Loucy (cell line): ENCODE measurements around the gene MYL6.

ENCODE experiments used
- H2AFZ ChIP-seq: fragments of 200-600 bp; sonication (generic); 2 replicates; pipeline ENCODE4 v1.6.0; 2016; ENCODE audit warnings: antibody characterized with exemption, mild to moderate bottlenecking, low read length, moderate library complexity
- H3F3A ChIP-seq: fragments of 200-600 bp; 2 replicates; pipeline ENCODE4 v1.6.0; 2016; ENCODE audit warnings: antibody characterized with exemption, low read depth, mild to moderate bottlenecking
- H3K27me3 ChIP-seq: fragments of 200-600 bp; sonication (generic); 2 replicates; pipeline ENCODE4 v1.6.1; 2014; ENCODE audit warnings: low read length, mild to moderate bottlenecking; ENCODE audit not compliant: insufficient read depth, poor library complexity, severe bottlenecking
- H3K36me3 ChIP-seq: fragments of 200-600 bp; sonication (generic); 2 replicates; pipeline ENCODE4 v1.6.1; 2016; ENCODE audit warnings: low read length; ENCODE audit not compliant: insufficient read depth
- H3K4me1 ChIP-seq: fragments of 200-600 bp; sonication (generic); 2 replicates; pipeline ENCODE4 v1.5.1; 2014; ENCODE audit warnings: low read length, mild to moderate bottlenecking; ENCODE audit not compliant: insufficient read depth, poor library complexity, severe bottlenecking
- H3K4me2 ChIP-seq: fragments of 200-600 bp; sonication (generic); 2 replicates; pipeline ENCODE4 v1.6.0; 2014; ENCODE audit warnings: antibody characterized with exemption, low read length, low read depth, mild to moderate bottlenecking; ENCODE audit not compliant: poor library complexity, severe bottlenecking
- H3K4me3 ChIP-seq: fragments of 200-600 bp; sonication (generic); 2 replicates; pipeline ENCODE4 v1.5.1; 2014; ENCODE audit warnings: low read length, mild to moderate bottlenecking, mixed read lengths; ENCODE audit not compliant: poor library complexity, severe bottlenecking
- H3K79me2 ChIP-seq: fragments of 200-600 bp; sonication (generic); 2 replicates; pipeline ENCODE4 v1.6.1; 2014; ENCODE audit warnings: low read length; ENCODE audit not compliant: insufficient read depth
- H3K9ac ChIP-seq: fragments of 200-600 bp; sonication (generic); 2 replicates; pipeline ENCODE4 v1.6.0; 2014; ENCODE audit warnings: mild to moderate bottlenecking, low read depth, low read length, moderate library complexity; ENCODE audit not compliant: poor library complexity, severe bottlenecking
- H3K9me2 ChIP-seq: fragments of 200-600 bp; sonication (generic); replicated peaks from 2 replicates; pipeline ENCODE4 v1.6.1; 2016; ENCODE audit warnings: low read depth, low read length, mixed read lengths
- H3K9me3 ChIP-seq: fragments of 200-600 bp; sonication (generic); 2 replicates; pipeline ENCODE4 v1.6.1; 2014; ENCODE audit warnings: mild to moderate bottlenecking, antibody characterized with exemption, low read length, low read depth; ENCODE audit not compliant: insufficient read depth
- H4K20me1 ChIP-seq: fragments of 200-600 bp; sonication (generic); 2 replicates; pipeline ENCODE4 v1.6.0; 2014; ENCODE audit warnings: antibody characterized with exemption, low read length, mild to moderate bottlenecking; ENCODE audit not compliant: insufficient read depth, poor library complexity, severe bottlenecking
- CTCF ChIP-seq: fragments of 200-600 bp; sonication (generic); conservative IDR thresholded peaks from 2 replicates; pipeline ENCODE4 v1.5.1; 2014; ENCODE audit warnings: mild to moderate bottlenecking, antibody characterized with exemption, low read length
- EZH2phosphoT487 ChIP-seq: fragments of 200-600 bp; IDR thresholded peaks from 2 replicates; pipeline ENCODE4 v1.6.1; 2018; ENCODE audit warnings: antibody characterized with exemption, mild to moderate bottlenecking, moderate library complexity, borderline replicate concordance

MYL6 gene

DNA sequence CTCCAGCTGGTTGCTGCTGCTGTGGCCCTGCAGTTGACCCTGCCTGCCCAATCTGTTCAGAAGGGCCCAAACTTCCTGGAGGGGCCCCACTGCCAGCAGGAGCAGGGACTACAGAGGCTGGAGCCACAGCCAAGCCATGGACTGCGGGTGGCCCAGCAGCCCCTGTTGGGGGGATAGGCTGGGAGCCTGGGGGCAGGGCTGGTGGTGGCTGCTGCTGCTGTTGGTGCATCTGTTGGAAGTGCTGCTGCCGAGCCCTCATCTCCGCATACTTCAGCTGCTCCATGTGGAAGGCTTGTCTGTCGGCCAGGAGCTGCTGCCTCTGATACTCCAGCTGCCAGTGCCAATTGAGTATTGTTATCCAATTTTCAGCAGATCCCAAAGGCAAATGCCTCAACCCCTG is 7.2 kb downstream of the MYL6 start:
- Histone ChIP-seq H3K4me2 (no peak overlapping the region), H3K9me2 (no peaks in the 10 kb centered on the region), H3K9ac (no peak overlapping the region), H3K36me3 (peaks cover 86% of the 10 kb centered on the region; the same call in 1 of the 2 replicates), H3K79me2 (peaks cover 18% of the 10 kb centered on the region; the same call in 1 of the 2 replicates), H3K4me1 (peaks cover 9% of the 10 kb centered on the region), H2AFZ (no peak overlapping the region), H3K27me3 (no peaks in the 10 kb centered on the region), H3K4me3 (no peak overlapping the region), H3K9me3 (no peaks in the 10 kb centered on the region), H3F3A (no peaks in the 10 kb centered on the region), H4K20me1 (peaks cover 24% of the 10 kb centered on the region)
- TF ChIP-seq CTCF = no peak
- no peak for TF ChIP-seq EZH2phosphoT487

GRCh38 chr12:56169229-56169759 is 11.1 kb downstream of the MYL6 start:
- Histone ChIP-seq H3K4me3 (no peak overlapping the region), H3K4me1 (no peaks in the 10 kb centered on the region), H3K9ac (no peak overlapping the region), H4K20me1 (no peaks in the 10 kb centered on the region), H3K4me2 (no peak overlapping the region), H3K79me2 (no peaks in the 10 kb centered on the region), H3K9me2 (no peaks in the 10 kb centered on the region), H2AFZ (no peak overlapping the region), H3K27me3 (no peaks in the 10 kb centered on the region), H3K9me3 (no peaks in the 10 kb centered on the region), H3F3A (no peaks in the 10 kb centered on the region), H3K36me3 (peaks cover 83% of the 10 kb centered on the region; the same call in 1 of the 2 replicates)
- TF ChIP-seq CTCF = no peak
- TF ChIP-seq EZH2phosphoT487 = no peak

- Histone ChIP-seq H3K4me3 (no peak overlapping the region), H3K4me1 (no peaks in the 10 kb centered on the region), H3K9me2 (no peaks in the 10 kb centered on the region), H3K27me3 (no peaks in the 10 kb centered on the region), H3K4me2 (no peak overlapping the region), H3K9ac (no peak overlapping the region), H3K79me2 (no peaks in the 10 kb centered on the region), H2AFZ (no peak overlapping the region), H3K9me3 (no peaks in the 10 kb centered on the region), H3K36me3 (peaks cover 79% of the 10 kb centered on the region; the same call in 1 of the 2 replicates), H3F3A (no peaks in the 10 kb centered on the region), H4K20me1 (no peaks in the 10 kb centered on the region)
- no peak for TF ChIP-seq CTCF
- no peak for TF ChIP-seq EZH2phosphoT487
These were observed 14.7 kb downstream of the MYL6 start for GRCh38 chr12:56172839-56173238.
